Measurements from ENCODE around the gene PLXNA2.

The PLXNA2 gene

GRCh38 chr1:208219659-208220282, 24.4 kb downstream of the PLXNA2 start:
- no peak for FAIRE-seq

- FAIRE-seq: no peak
Measured at GRCh38 chr1:208219098-208219658, 25.0 kb downstream of the PLXNA2 start.

GRCh38 chr1:208218237-208219097, 25.7 kb downstream of the PLXNA2 start:
- no peak for FAIRE-seq

- FAIRE-seq: no peak
Measured at GRCh38 chr1:208217781-208218180, 26.4 kb downstream of the PLXNA2 start.

- FAIRE-seq: no peak
Measured at GRCh38 chr1:208216806-208217205, 27.4 kb downstream of the PLXNA2 start.

GRCh38 chr1:208216062-208216461, 28.1 kb downstream of the PLXNA2 start:
- no peak for FAIRE-seq

GRCh38 chr1:208215393-208215792, 28.8 kb downstream of the PLXNA2 start:
- FAIRE-seq: no peak

- FAIRE-seq: no peak
Measured at GRCh38 chr1:208213786-208214185, 30.4 kb downstream of the PLXNA2 start.

- no peak for FAIRE-seq
Measured at GRCh38 chr1:208212893-208213292, 31.3 kb downstream of the PLXNA2 start.

GRCh38 chr1:208211921-208212843, 32.0 kb downstream of the PLXNA2 start:
- FAIRE-seq: no peak

GRCh38 chr1:208209896-208210589, 34.1 kb downstream of the PLXNA2 start:
- FAIRE-seq: no peak

GRCh38 chr1:208209286-208209685, 34.9 kb downstream of the PLXNA2 start:
- FAIRE-seq: no peak

- no peak for FAIRE-seq
Measured at GRCh38 chr1:208208132-208208487, 36.1 kb downstream of the PLXNA2 start.

- FAIRE-seq: no peak
Measured at GRCh38 chr1:208207388-208208131, 36.6 kb downstream of the PLXNA2 start.

- no peak for FAIRE-seq
Measured at GRCh38 chr1:208206092-208206698, 38.0 kb downstream of the PLXNA2 start.

GRCh38 chr1:208205216-208206013, 38.8 kb downstream of the PLXNA2 start:
- FAIRE-seq: no peak

- FAIRE-seq: no peak
Measured at GRCh38 chr1:208204779-208205178, 39.4 kb downstream of the PLXNA2 start.

- no peak for FAIRE-seq
Measured at GRCh38 chr1:208203848-208204609, 40.2 kb downstream of the PLXNA2 start.

- FAIRE-seq: no peak
Measured at GRCh38 chr1:208203127-208203847, 40.9 kb downstream of the PLXNA2 start.

Measured in endometrium (tissue), 2 donors.